H9 (cell line): ENCODE results near the gene MUC5B. TPM values are rescaled to one million over a fixed set of nuclear protein-coding genes. Genes with fewer than 3 reads are reported as not detected.

Experiments used
- DNase-seq: peaks from one replicate; pipeline ENCODE4 v3.0.0-alpha.2; 2017
- H2AFZ ChIP-seq: one replicate; pipeline ENCODE4 v1.6.1; 2013; ENCODE audit warnings: mild to moderate bottlenecking, low read length, control low read depth, moderate library complexity
- H2AK5ac ChIP-seq: 2 replicates; pipeline ENCODE4 v1.6.1; 2013; ENCODE audit warnings: low read length, control low read depth, mixed read lengths; ENCODE audit not compliant: insufficient read length
- H2BK120ac ChIP-seq: one replicate; pipeline ENCODE4 v1.6.1; 2013; ENCODE audit warnings: low read depth, mild to moderate bottlenecking, low read length, control low read depth, inconsistent platforms; ENCODE audit not compliant: poor library complexity, severe bottlenecking
- H2BK12ac ChIP-seq: 2 replicates; pipeline ENCODE4 v1.6.1; 2013; ENCODE audit warnings: low read length, control low read depth, mixed read lengths, low read depth; ENCODE audit not compliant: insufficient read length
- H2BK15ac ChIP-seq: 2 replicates; pipeline ENCODE4 v1.6.1; 2013; ENCODE audit warnings: low read depth, low read length, control low read depth
- H2BK20ac ChIP-seq: one replicate; pipeline ENCODE4 v1.6.1; 2013; ENCODE audit warnings: low read depth, mild to moderate bottlenecking, low read length, control low read depth, inconsistent platforms; ENCODE audit not compliant: poor library complexity, severe bottlenecking
- H2BK5ac ChIP-seq: 2 replicates; pipeline ENCODE4 v1.6.1; 2013; ENCODE audit warnings: low read length, control low read depth, mixed read lengths; ENCODE audit not compliant: insufficient read length
- H3K14ac ChIP-seq: 2 replicates; pipeline ENCODE4 v1.6.1; 2013; ENCODE audit warnings: low read length, control low read depth; ENCODE audit not compliant: insufficient read depth
- H3K18ac ChIP-seq: 2 replicates; pipeline ENCODE4 v1.6.1; 2013; ENCODE audit warnings: low read depth, mild to moderate bottlenecking, mixed read lengths, low read length, control low read depth; ENCODE audit not compliant: insufficient read length
- H3K23ac ChIP-seq: 2 replicates; pipeline ENCODE4 v1.6.1; 2013; ENCODE audit warnings: low read length, control low read depth, mixed read lengths, low read depth; ENCODE audit not compliant: insufficient read length
- H3K23me2 ChIP-seq: 2 replicates; pipeline ENCODE4 v1.6.1; 2013; ENCODE audit warnings: low read depth, mild to moderate bottlenecking, mixed read lengths, low read length, control low read depth; ENCODE audit not compliant: insufficient read length, poor library complexity, severe bottlenecking
- H3K27ac ChIP-seq: 2 replicates; pipeline ENCODE4 v1.5.1; 2013; ENCODE audit warnings: low read length, control low read depth, mixed read lengths, low read depth; ENCODE audit not compliant: insufficient read length
- H3K27me3 ChIP-seq: 2 replicates; pipeline ENCODE4 v1.6.1; 2013; ENCODE audit warnings: low read length, control low read depth, inconsistent platforms; ENCODE audit not compliant: insufficient read depth
- H3K4ac ChIP-seq: 2 replicates; pipeline ENCODE4 v1.6.1; 2013; ENCODE audit warnings: low read depth, mild to moderate bottlenecking, control low read depth, inconsistent platforms, low read length, moderate library complexity
- H3K4me1 ChIP-seq: 2 replicates; pipeline ENCODE4 v1.6.1; 2013; ENCODE audit warnings: low read length, control low read depth, inconsistent platforms; ENCODE audit not compliant: insufficient read depth
- H3K4me2 ChIP-seq: 2 replicates; pipeline ENCODE4 v1.6.1; 2013; ENCODE audit warnings: low read length, control low read depth, mixed read lengths; ENCODE audit not compliant: insufficient read length, insufficient read depth
- H3K56ac ChIP-seq: 2 replicates; pipeline ENCODE4 v1.6.1; 2013; ENCODE audit warnings: low read depth, mild to moderate bottlenecking, mixed read lengths, low read length, control low read depth; ENCODE audit not compliant: insufficient read length
- H3K79me1 ChIP-seq: 2 replicates; pipeline ENCODE4 v1.6.1; 2013; ENCODE audit warnings: low read depth, mild to moderate bottlenecking, moderate library complexity, low read length, control low read depth, inconsistent platforms; ENCODE audit not compliant: insufficient read depth, poor library complexity, severe bottlenecking
- H3K79me2 ChIP-seq: 2 replicates; pipeline ENCODE4 v1.6.1; 2013; ENCODE audit warnings: low read length, control low read depth, inconsistent platforms; ENCODE audit not compliant: insufficient read depth
- H3K9ac ChIP-seq: 2 replicates; pipeline ENCODE4 v1.6.1; 2013; ENCODE audit warnings: low read length, control low read depth, mixed read lengths; ENCODE audit not compliant: insufficient read length; ENCODE audit errors: extremely low read depth
- H3K9me3 ChIP-seq: one replicate; pipeline ENCODE4 v1.6.1; 2013; ENCODE audit warnings: low read depth, low read length, inconsistent platforms; ENCODE audit not compliant: control insufficient read depth
- H3T11ph ChIP-seq: one replicate; pipeline ENCODE4 v1.6.1; 2013; ENCODE audit warnings: mild to moderate bottlenecking, low read length, control low read depth, inconsistent platforms
- H4K20me1 ChIP-seq: one replicate; pipeline ENCODE4 v1.6.1; 2013; ENCODE audit not compliant: control insufficient read depth, insufficient read length, insufficient read depth
- H4K5ac ChIP-seq: 2 replicates; pipeline ENCODE4 v1.6.1; 2013; ENCODE audit warnings: low read depth, mild to moderate bottlenecking, mixed read lengths, low read length, control low read depth; ENCODE audit not compliant: insufficient read length
- H4K8ac ChIP-seq: replicated peaks from 2 replicates; pipeline ENCODE4 v1.6.1; 2013; ENCODE audit warnings: low read length, control low read depth, mixed read lengths, low read depth; ENCODE audit not compliant: insufficient read length
- H4K91ac ChIP-seq: 2 replicates; pipeline ENCODE4 v1.6.1; 2013; ENCODE audit warnings: low read depth, mild to moderate bottlenecking, moderate library complexity, mixed read lengths, low read length, control low read depth; ENCODE audit not compliant: insufficient read length
- H3K27ac Mint-ChIP-seq, 3 experiments: 2 replicates in 2 of 3; 3 replicates in 1 of 3; pipeline ENCODE4 v1.8.0; 2020 to 2021; ENCODE audit warnings: mixed read lengths in 3 of 3, mild to moderate bottlenecking in 1 of 3, moderate library complexity in 1 of 3
- H3K27me3 Mint-ChIP-seq: 2 replicates; pipeline ENCODE4 v1.8.0; 2021; ENCODE audit warnings: low read depth, mild to moderate bottlenecking, moderate library complexity, mixed read lengths
- H3K36me3 Mint-ChIP-seq, 3 experiments: 2 replicates in 2 of 3; 3 replicates in 1 of 3; pipeline ENCODE4 v1.8.0; 2020 to 2021; ENCODE audit warnings: low read depth in 3 of 3, mixed read lengths in 3 of 3; ENCODE audit not compliant: insufficient read depth in 1 of 3
- H3K4me1 Mint-ChIP-seq, 2 experiments: 2 replicates each; pipeline ENCODE4 v1.8.0; 2020; ENCODE audit warnings: mixed read lengths in 2 of 2
- H3K4me3 Mint-ChIP-seq, 2 experiments: 2 replicates in 1 of 2; 3 replicates in 1 of 2; pipeline ENCODE4 v1.8.0; 2020 to 2021; ENCODE audit warnings: mild to moderate bottlenecking in 2 of 2, mixed read lengths in 2 of 2, moderate library complexity in 1 of 2
- H3K9me3 Mint-ChIP-seq, 2 experiments: 2 replicates in 1 of 2; 3 replicates in 1 of 2; pipeline ENCODE4 v1.8.0; 2020; ENCODE audit warnings: mild to moderate bottlenecking in 2 of 2, mixed read lengths in 2 of 2, moderate library complexity in 1 of 2
- WGBS: extraction: QIAGEN DNeasy Blood & Tissue Kit; methylation state at CpG from one replicate; pipeline ENCODE4 v1.1.7; 2013; ENCODE audit warnings: missing lambda C conversion rate, low lambda C conversion rate, mixed read lengths; ENCODE audit not compliant: insufficient read length; ENCODE audit errors: extremely low coverage; 5-methylcytosine and 5-hydroxymethylcytosine counted together
- total RNA-seq: library from RNA; stranded (reverse); gene quantifications from 2 replicates; pipeline ENCODE4 v1.2.1, GENCODE V29; 2021
- TF ChIP-seq, protein P1 (sequence below): fragments of 200-600 bp; sonication (generic); conservative IDR thresholded peaks from 3 replicates; pipeline ENCODE4 v1.8.0; 2021; ENCODE audit warnings: antibody characterized with exemption, mild to moderate bottlenecking

The MUC5B gene
- total RNA-seq, 1 experiment from 2014 or later: not detected

- H3K27ac Mint-ChIP-seq: peak overlapping the region in 1 of 3 experiments; percentile 59; a peak in 3 of 7 replicates
Measured at GRCh38 chr11:1306186-1307162, 83.6 kb downstream of the MUC5B start.

More at GRCh38 chr11:1306186-1307162, 83.6 kb downstream of the MUC5B start:
- TF ChIP-seq, protein P1, sequence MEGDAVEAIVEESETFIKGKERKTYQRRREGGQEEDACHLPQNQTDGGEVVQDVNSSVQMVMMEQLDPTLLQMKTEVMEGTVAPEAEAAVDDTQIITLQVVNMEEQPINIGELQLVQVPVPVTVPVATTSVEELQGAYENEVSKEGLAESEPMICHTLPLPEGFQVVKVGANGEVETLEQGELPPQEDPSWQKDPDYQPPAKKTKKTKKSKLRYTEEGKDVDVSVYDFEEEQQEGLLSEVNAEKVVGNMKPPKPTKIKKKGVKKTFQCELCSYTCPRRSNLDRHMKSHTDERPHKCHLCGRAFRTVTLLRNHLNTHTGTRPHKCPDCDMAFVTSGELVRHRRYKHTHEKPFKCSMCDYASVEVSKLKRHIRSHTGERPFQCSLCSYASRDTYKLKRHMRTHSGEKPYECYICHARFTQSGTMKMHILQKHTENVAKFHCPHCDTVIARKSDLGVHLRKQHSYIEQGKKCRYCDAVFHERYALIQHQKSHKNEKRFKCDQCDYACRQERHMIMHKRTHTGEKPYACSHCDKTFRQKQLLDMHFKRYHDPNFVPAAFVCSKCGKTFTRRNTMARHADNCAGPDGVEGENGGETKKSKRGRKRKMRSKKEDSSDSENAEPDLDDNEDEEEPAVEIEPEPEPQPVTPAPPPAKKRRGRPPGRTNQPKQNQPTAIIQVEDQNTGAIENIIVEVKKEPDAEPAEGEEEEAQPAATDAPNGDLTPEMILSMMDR: no peak
- Histone ChIP-seq H3K27me3 (no peaks in the 10 kb centered on the region), H3K18ac (no peak overlapping the region), H2AFZ (no peak overlapping the region), H4K91ac (no peak overlapping the region), H3K9ac (no peak overlapping the region), H4K8ac (no peak overlapping the region), H3K79me1 (peaks cover 9% of the 10 kb centered on the region), H2BK120ac (no peak overlapping the region), H3K56ac (no peak overlapping the region), H4K5ac (no peak overlapping the region), H2BK5ac (no peak overlapping the region), H2AK5ac (no peak overlapping the region), H3K79me2 (peaks cover 1% of the 10 kb centered on the region; the same call in 1 of the 2 replicates), H3K23me2 (peaks cover 6% of the 10 kb centered on the region), H3T11ph (no peak overlapping the region), H3K4ac (no peak overlapping the region), H3K23ac (no peak overlapping the region), H2BK12ac (no peak overlapping the region), H2BK15ac (no peak overlapping the region), H3K4me1 (no peaks in the 10 kb centered on the region), H3K14ac (no peak overlapping the region), H2BK20ac (no peak overlapping the region), H3K27ac (no peak overlapping the region), H3K9me3 (no peaks in the 10 kb centered on the region), H4K20me1 (no peaks in the 10 kb centered on the region), H3K4me2 (no peak overlapping the region)
- Mint-ChIP-seq H3K36me3 (peaks cover 4 to 10% (median 7%) of the 10 kb centered on the region in 3 experiments; a peak in 5 of 7 replicates), H3K4me3 (peak overlapping the region in 1 of 2 experiments; percentile 20; a peak in 1 of 5 replicates), H3K27me3 (peaks cover 11% of the 10 kb centered on the region), H3K4me1 (peaks cover 18 to 28% of the 10 kb centered on the region in 2 experiments), H3K9me3 (peaks cover 3 to 11% of the 10 kb centered on the region in 2 experiments; a peak in 4 of 5 replicates)
- no CpG with 5 or more reads among the region's 30 CpGs for WGBS
- peak; percentile 15 for DNase-seq
